HepG2 (cell line): Measurements from ENCODE around the gene UQCRHL.

ENCODE experiments used
- ZNF224 ChIP-seq: sonication (generic); formaldehyde crosslinking; IDR thresholded peaks from 2 replicates; pipeline ENCODE4 v1.5.0; 2020; ENCODE audit warnings: mild to moderate bottlenecking, missing genetic modification reagents
- TF ChIP-seq, protein P1 (sequence below): sonication (generic); formaldehyde crosslinking; IDR thresholded peaks from 2 replicates; pipeline ENCODE4 v1.4.0; 2020; ENCODE audit warnings: mild to moderate bottlenecking, missing genetic modification reagents, borderline replicate concordance
- TF ChIP-seq, protein P2 (sequence below): sonication (generic); formaldehyde crosslinking; conservative IDR thresholded peaks from 2 replicates; pipeline ENCODE4 v1.4.0; 2020; ENCODE audit warnings: missing genetic modification reagents

DNA sequence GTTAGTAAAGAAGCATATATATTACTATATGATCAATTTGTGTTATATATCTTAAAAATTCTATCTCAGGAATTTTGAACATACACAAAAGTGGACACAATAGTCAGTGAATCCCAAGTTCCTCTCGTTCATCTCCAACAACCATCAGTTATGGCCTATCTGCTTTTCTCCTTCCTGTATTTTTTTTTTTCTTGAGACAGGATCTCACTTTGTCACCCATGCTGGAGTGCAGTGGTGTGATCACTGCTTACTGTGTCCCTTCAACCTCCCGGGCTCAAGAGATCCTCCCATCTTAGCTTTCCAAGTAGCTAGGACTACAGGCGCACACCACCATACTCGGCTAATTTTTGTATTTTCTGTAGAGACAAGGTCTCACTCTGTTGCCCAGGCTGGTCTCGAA, 49.4 kb upstream of the UQCRHL start:
- TF ChIP-seq, protein P1, sequence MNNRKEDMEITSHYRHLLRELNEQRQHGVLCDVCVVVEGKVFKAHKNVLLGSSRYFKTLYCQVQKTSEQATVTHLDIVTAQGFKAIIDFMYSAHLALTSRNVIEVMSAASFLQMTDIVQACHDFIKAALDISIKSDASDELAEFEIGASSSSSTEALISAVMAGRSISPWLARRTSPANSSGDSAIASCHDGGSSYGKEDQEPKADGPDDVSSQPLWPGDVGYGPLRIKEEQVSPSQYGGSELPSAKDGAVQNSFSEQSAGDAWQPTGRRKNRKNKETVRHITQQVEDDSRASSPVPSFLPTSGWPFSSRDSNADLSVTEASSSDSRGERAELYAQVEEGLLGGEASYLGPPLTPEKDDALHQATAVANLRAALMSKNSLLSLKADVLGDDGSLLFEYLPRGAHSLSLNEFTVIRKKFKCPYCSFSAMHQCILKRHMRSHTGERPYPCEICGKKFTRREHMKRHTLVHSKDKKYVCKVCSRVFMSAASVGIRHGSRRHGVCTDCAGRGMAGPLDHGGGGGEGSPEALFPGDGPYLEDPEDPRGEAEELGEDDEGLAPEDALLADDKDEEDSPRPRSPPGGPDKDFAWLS (CRISPR knock-in tag), result no peak
- TF ChIP-seq, protein P2, sequence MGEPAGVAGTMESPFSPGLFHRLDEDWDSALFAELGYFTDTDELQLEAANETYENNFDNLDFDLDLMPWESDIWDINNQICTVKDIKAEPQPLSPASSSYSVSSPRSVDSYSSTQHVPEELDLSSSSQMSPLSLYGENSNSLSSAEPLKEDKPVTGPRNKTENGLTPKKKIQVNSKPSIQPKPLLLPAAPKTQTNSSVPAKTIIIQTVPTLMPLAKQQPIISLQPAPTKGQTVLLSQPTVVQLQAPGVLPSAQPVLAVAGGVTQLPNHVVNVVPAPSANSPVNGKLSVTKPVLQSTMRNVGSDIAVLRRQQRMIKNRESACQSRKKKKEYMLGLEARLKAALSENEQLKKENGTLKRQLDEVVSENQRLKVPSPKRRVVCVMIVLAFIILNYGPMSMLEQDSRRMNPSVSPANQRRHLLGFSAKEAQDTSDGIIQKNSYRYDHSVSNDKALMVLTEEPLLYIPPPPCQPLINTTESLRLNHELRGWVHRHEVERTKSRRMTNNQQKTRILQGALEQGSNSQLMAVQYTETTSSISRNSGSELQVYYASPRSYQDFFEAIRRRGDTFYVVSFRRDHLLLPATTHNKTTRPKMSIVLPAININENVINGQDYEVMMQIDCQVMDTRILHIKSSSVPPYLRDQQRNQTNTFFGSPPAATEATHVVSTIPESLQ (CRISPR knock-in tag), result no peak
- no peak for TF ChIP-seq ZNF224 (CRISPR knock-in tag)
